ENCODE measurements around the gene ZFC3H1.

- no peak for TF ChIP-seq EZH2 (IDR thresholded peaks at IDR 0.05; ENCODE audit: insufficient read depth, poor library complexity, severe bottlenecking)
- TF ChIP-seq EZH2phosphoT487 (IDR thresholded peaks at IDR 0.05; ENCODE audit: insufficient read depth, low read depth): no peak
Observed at GRCh38 chr12:71655907-71656306, 7.7 kb downstream of the ZFC3H1 start.
